Measurements from ENCODE around the gene GIT1.

The GIT1 gene

DNA sequence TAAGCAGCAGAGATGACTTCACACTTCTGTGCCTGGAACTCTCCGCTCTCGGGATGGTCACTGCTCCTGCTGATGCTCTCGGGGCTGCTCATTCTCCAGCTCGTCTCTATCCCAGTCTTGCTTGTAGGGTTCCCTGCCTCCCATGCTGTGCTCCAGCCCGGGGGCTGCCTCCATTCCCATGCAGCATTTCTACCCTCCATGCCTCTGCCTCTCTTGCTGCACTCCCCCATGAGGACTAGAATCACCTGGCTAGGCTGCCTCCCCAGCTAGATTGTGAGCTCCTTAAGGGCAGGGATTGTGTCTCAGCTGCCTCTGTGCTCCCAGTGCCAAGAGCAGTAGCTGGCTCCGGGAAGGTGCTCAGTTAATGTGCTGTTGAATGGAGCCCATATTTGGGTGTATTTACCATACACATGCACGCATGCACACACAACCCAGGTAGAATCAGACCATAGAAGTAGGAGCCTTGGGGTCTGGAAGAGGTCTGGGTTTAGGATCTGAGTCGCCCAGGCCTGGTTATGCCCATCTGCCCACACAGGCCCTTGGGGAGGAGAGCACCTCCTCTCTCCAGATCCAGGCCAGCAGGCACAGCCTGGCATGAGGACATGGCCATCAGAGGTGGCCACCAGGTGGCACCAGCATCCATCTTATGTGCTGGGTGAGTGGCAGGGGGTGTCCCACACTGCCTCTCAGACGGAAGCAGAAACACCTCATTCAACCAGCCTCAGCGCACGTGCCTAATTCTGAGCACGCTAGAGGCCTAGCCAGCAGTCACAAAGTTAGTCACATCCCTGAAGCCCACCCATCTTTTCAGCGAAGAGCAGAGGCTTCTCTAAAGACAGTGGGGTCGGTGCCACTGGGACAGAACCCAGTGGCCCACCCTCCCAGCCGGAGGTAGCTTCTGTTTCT lies 9.3 kb downstream of the GIT1 start:
- peak in 1 of 2 donors; percentile 80 for DNase-seq (ENCODE audit: extremely low read depth in 1 of 2, low read depth in 1 of 2)

DNA sequence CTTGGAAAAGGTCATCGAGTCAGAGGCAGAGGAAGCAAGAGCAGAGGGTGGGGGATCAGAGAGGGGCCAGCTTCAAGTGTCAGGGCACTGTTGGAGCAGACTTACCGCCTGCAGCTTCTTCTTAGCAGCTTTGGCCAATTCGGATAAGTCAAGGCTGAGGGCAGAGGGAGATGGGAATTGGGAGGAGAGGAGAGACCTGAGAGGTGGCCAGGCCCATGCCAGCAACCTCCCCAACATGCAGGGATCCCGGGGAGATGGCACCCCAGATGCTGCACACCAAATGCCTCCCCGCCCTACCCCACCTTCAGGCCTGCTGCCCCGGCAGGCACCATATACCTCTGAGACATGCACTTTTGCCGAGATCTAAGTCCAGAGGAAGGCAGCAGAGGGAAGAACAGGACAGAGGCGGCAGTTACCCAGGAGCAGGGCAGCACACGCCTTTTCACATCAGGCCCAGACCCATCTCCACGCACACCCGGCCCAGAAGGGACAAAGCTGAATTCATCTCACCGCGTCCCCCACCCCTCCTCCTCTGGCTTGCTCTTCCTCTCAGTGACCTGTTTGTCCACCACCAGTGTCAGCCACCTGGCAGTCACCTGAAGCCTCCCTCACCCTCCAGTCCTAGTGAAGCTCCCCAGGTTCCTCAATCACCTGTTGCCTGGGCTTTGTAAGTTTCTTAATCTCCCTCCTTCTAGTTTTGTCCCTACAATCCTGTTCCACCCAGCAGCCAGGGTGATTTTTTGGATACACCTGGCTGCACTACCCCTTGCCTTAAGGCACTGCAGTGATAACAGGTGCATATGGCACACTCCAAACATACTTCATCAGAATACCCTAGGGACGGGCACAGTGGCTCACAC lies 10.6 kb downstream of the GIT1 start:
- DNase-seq (ENCODE audit: extremely low read depth in 1 of 2, low read depth in 1 of 2): no peak

DNA sequence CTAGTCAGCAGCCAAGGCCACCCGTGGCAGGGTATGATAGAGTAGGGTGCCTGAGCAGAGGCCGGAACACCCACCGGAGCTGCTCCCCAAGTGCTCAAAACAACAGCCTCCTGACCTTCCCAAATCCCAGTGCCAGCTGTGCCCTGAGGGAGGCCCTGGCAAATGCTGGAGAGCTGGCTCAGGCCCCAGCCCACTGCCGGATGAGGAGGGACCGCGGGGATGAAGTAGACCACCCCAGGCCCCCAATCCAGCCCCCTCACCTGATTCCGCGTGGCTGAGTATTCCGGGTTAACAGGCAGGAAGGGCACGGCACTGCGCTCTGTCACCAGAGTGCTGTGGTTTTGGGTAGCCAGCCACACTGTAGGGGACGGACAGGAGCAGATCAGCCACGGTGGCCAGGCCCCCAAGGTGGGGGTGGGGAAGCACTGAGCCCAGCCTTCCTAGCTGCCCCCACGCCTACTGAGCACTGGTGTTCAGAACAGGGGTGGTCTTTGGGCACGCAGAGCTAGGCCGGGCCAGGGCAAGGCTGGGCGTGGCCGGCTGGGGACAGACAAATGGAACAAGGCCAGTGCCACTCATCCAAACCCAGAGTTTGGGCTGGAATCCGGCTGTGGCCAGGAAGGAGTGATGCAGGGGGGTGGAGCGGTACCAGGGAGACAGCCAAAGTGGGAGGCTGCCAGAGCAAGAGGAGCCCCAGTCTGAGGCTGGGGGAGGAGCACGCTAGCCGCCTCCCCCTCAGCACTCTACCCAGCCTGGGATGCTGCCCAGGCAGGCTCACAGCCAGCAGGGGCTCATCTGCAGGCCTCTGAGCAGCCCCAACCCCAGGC lies 11.8 kb downstream of the GIT1 start:
- no peak for DNase-seq (ENCODE audit: extremely low read depth in 1 of 2, low read depth in 1 of 2)

DNA sequence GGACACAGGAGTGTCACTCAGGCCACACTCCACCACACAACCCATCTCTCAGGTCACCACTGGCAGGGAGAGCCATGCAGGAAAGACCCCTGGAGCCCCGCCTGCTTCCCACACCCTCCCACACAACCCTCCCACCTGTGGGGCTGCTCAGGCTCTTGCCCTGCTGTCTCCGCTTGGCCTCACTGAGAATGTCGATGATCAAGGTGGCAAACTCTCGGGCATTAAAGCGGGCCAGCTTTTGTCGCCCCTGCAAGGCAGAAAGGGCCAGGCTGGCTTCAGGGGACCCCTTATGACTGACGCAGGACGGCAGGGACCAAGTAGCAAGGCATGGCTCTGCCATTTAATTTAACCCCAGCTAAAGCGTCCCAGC lies 12.5 kb downstream of the GIT1 start:
- DNase-seq (ENCODE audit: extremely low read depth in 1 of 2, low read depth in 1 of 2): no peak

DNA sequence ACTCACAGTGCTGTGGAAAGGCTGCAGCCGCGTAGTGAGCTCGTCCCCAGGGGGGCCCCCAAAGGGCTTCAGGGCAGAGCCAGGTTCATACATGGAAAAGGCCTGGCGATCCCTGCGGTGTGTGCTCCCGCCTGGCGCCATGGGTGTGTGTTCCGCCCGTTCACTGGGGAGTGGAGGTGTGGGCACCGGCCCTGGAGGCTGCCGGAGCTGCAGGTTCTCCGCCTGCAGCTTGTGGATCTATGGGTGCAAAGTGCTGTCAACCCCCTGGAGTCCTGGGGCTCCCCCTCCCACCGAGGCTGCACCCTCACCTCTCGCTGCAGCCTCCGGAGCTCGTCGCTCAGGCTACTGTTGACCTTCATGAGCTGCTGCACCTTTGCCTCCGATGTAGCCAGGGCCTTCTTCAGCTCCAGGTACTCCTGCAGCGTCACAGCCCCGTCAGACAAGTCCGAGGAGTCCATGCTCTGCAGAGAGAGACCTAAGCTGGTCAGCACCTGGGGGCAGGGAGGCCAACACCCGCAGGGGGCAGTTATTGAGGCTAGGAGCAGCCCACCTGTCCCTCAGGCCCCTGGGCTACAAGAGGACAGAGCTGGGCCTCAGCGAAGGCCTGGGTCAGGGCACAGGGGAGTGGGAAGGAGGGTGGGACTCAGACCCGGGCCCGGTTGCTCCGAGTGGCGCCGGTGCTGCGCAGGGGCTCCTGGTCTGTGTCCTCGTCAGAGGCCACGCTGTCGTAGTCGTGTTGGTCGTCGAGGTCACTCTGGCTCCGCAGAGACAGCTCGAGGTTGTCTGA lies 13.0 kb downstream of the GIT1 start:
- DNase-seq (ENCODE audit: extremely low read depth in 1 of 2, low read depth in 1 of 2): no peak

DNA sequence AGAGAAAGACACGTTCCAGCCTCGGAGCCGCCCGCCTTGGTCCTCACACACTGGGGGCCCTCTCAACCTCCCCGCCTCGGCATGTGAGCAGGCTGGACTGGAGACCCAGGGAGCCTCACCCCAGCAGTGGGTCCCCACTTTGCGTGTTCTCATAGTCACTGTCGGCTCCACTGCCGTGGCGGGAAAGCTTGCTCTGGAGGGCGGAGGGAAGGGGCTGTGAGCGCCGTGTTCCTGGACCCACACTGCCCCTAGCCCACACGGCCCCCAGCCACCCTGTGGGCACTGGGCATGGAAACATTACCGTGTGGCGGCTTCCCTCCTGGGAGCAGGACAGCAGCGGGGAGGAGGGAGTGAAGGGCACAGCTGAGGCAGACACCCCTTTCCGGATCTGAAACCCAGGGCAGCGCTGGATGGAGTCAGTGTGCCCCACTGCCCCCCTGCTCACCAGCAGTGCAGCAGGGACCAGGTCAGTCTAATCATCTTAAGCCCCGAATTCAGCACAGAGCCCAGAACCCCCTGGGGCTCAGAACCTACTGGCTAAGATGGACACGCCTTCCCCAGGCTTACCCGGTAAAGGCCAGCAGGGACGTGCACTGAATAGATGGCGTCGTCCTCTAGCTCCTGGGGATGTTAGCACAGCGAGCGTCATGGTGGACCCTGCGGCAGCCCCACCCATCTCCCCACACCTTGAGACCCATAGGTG lies 13.8 kb downstream of the GIT1 start:
- no peak for DNase-seq (ENCODE audit: extremely low read depth in 1 of 2, low read depth in 1 of 2)

DNA sequence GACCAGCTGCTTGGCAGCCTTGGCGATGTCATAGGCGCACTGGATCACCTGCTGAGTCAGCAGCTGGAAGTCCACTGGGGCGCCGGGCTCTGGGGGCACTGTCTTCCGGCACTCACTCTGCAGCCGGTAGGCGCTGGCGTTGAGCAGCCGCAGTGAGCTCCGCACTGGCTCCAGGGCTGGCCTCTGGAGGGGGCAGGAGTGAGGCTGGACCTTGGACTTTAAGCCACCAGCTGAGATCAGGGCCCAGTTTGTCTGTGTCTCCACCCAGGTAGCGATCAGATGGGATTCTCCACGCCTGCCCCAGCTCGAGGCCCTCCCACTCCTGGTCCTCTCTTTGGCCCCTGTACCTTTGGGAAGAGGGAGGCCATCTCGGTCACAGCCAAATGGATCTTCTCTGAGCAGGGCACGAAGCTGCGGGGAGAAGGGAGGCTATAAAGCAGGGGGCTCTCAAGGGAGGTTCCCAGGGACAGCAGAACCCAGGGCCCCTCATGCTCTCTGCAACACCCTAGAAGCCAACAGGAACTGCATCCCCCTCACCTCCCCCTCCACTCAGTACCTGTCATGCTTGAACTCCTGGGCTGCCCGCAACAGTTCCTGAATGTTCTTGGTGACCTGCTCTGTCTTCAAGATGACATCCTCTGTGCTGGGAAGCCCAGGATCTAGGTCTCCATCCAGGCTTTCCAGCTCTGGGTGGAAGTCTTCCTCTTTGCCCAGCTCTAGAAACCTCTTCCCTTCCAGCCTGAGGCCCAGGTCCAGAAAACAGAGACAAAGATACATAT lies 14.5 kb downstream of the GIT1 start:
- no peak for DNase-seq (ENCODE audit: extremely low read depth in 1 of 2, low read depth in 1 of 2)

DNA sequence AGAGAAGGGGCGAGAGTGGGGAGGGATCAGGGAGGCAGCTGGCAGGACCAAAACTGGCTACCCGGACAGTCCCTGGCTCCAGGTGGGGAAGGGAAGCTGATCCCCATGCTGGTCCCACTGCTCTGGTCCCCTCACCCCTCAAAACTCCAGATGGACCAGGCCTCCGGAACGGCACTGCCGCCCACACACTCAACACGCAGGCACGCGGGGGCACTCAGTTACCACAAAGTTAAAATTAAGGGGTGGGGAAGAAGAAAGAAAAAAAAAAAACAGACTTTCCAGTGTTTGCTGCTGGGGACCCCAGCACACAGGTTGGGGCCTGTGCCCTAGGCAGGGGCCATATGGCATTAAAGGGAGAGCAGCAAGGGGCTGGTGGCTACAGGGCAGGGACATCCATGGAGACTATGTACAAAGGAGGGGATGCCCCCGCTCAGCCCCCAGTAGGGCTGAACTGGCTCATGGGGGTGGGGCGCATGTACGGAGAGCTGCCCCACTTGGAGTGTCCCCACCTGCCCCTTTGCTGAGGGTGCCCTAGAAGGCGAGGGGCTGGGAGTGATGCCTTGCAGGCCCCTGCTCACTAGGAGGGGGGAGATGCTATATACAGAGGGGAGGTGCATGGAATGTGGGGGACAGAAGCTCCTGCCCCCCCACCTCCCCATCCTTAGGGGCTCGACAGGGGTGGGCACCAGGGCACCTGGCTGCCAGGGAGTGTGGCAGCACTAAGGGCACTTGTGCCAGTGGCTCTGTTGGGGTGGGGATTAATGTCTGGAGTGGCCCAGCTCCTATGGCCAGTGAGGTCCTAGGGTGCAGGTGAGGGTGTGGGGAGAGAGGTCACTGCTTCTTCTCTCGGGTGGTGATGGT lies 15.3 kb downstream of the GIT1 start:
- no peak for DNase-seq (ENCODE audit: extremely low read depth in 1 of 2, low read depth in 1 of 2)

DNA sequence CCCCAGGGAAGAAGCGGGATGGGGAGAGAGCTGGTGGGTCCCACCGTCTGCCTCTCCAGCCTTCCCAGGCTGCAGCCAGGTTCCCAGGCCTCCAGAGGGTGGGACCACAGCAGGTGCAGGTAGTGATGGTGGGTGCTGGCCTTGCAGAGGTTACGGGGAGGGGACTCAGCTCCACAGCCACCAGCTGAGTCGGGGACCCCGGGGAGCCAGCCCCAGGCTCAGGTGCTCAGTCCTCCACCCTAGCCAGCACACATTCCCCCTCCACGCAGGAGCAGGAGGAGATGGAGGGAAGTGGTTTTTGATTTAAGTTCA lies 15.9 kb downstream of the GIT1 start:
- no peak for DNase-seq (ENCODE audit: extremely low read depth in 1 of 2, low read depth in 1 of 2)

DNA sequence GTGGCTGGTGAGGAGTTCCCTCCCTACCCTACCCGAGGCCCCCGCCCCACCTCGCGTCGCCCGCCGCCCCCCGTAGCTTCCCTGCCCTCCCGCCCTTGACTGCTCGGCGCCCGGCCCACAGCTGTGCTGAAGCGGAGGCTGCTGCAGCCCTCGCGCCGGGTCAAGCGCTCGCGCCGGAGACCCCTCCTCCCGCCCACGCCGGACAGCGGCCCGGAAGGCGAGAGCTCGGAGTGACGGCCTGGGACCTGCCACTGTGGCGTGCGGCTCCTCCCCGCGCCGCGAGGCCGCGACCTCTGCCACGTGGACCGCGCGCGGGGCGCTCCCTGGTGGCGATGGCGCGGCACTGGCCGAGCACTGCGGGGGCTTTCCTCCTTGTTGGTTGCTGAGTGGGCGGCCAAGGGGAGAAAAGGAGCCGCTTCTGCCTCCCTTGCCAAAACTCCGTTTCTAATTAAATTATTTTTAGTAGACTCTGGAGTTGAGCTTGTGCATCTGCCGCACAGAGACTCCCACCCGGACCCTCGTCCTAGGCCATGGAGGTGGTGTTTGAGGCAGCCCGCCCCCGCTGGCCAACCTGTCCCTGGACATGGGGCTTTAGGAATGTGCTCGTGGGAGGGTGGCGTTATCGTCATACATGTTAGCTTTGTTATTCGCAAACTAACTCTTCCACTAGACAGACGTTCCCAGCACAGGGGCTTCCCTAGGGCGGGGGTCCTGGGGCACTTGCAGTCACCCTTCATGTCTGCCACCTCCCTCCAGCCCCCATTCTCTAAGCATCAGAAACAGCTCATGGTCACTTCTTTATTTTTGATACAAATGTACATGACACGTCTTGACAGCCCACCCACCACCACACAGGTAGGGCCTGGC lies 16.5 kb downstream of the GIT1 start:
- DNase-seq (ENCODE audit: extremely low read depth in 1 of 2, low read depth in 1 of 2): no peak

DNA sequence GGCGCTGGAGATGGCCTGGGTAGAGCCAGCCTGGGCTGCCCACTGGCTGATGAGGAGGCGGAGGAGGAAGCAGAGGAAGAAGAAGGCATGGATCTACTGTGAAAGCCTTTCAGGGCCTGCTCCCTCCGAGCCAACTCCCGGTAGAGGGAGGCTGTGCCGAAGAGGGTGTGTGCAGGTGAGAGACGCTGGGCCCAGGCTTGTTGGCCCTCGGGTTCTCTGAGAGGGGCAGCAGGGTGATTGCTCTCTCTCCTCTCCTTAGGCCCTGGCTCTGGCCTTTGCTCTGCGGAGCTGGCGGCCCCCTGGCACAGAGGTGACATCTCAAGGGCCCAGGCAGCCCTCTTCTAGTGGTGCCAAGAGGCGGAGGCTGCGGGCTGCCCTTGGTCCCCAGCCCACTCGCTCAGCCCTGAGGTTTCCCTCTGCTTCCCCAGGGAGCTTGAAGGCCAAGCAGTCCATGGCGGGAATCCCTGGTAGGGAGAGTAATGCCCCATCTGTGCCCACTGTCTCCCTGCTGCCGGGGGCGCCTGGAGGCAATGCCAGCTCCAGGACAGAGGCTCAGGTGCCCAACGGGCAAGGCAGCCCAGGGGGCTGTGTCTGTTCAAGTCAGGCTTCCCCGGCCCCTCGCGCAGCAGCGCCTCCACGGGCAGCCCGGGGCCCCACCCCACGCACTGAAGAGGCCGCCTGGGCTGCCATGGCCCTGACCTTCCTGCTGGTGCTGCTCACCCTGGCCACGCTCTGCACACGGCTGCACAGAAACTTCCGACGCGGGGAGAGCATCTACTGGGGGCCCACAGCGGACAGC lies 17.4 kb downstream of the GIT1 start:
- DNase-seq (ENCODE audit: extremely low read depth in 1 of 2, low read depth in 1 of 2): no peak

DNA sequence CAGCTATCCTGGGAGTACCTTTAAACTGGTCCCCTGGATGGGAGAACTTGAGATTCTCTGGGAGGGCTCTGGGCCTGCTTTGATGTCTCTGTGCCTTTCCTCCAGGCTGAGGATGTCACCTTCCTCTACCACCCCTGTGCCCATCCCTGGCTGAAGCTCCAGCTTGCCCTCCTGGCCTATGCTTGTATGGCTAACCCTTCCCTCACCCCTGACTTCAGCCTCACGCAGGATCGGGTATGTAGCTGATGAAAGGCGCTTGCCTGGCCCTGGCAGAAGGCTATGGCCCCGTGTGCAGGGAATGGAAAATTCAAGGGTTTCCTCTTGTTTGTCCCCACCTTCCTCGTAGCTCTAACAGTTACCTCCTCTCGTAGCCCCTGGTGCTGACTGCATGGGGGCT lies 18.0 kb downstream of the GIT1 start:
- DNase-seq (ENCODE audit: extremely low read depth in 1 of 2, low read depth in 1 of 2): no peak

DNA sequence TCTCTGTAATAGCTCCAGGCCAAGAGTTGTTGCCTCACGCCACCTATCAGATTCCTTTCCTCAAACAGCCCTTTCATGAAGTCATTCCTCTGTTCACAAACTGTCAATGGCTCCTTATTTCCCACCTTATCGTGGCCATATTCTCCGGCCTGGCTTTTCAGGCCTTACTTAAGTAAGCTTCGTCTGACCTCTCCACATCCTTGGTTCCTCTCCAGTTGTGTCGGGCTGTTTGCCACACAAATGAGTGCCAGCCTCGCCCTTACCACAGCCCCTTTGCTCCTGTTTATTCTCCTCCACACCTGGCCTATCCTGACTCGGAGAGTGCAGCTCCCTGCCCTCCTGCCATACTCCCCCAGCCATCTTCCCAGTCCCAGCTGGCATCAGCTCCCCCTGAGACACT lies 18.9 kb downstream of the GIT1 start:
- DNase-seq (ENCODE audit: extremely low read depth in 1 of 2, low read depth in 1 of 2): no peak

DNA sequence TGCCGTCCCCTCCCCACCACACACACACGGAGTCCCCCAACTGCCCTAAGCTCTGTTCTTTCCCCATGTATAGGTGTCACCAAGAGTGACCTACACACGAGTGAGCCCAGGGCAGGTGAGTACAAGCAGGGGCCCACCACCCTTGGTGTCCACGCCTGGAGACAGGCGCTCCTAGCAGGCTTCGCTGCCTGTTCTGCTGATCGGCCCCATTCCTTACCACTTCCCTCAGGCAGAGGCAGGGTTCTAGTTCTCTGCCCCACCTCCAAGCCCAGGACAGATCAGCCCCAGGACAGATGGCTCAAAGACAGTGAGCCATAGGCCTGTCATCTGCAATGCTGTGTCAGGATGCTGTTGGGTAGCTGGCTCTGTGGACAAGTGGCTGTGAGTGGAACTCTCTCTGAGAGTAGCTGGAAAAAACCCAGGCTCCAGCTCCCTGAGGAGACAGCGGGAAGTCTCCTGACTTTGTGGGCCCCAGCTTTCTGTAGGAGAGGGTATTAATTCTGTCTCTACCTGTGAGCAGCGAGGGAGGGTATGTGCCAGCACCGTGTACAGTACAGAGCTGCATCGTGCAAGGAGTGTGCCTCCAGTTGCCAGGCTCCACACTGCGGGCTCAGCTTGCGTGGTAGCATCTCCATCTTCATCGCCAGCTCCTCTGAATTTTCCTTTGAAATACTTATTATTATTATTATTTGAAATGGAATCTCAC lies 20.1 kb downstream of the GIT1 start:
- no peak for DNase-seq (ENCODE audit: extremely low read depth in 1 of 2, low read depth in 1 of 2)

DNA sequence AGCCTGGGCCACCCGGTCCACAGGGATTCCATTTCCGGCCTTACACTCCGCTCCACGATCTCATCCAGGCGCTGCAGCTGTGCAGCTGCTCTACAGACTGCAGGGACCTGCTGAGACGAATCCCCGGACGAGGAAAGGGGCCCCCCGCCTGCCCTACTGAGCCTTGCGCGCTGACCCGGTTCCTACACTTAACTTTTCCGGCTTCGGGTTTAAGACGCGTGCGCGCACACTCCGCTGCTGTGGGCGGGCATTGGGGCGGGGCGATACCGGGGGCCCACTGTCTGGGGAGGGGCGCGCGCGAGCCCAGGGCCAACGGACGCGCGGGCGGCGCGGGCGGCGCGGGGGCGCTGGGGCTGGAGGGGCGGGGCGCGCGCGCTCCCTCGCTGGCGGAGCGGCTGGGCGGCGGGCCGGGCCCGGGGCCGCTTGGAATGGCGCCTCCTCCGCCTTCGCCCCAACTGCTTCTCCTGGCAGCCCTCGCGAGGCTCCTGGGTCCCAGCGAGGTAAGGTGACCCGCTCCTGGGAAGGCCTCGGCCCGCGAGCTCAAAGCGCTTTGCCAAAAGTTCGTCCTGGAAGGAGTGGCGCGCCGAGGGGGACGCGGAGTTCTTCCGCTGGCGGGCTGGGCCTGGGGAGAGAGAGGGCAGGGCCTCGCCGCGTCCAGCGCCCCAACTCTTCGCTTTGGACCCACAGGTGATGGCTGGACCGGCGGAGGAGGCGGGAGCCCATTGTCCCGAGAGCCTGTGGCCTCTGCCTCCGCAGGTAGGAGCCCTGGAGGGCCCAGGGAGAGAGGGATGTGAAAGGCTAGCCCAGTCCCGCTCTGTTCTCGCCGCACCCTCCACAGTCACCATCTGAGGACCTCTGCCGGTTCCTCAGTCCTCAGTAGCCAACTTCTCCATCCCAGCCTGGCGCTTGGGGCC lies 20.9 kb downstream of the GIT1 start, which contains the start of gene TP53I13:
TSS of gene TP53I13 (plus strand) at position 371 of the 914 bp plus-strand sequence. CDS start at position 429, 58 bp downstream.
- DNase-seq (ENCODE audit: extremely low read depth in 1 of 2, low read depth in 1 of 2): peak in 1 of 2 donors; percentile 83

Data from stimulated activated CD8-positive, alpha-beta memory T cell treated with anti-CD3 and anti-CD28 coated beads, Interleukin-7, amount 100 ng/mL, for 48 hours (primary cell).